Neural cell (in vitro differentiated cells): ENCODE results near the gene MT3. TPM values are rescaled to one million over a fixed set of nuclear protein-coding genes. Genes with fewer than 3 reads are reported as not detected.

Source experiments
- H2AFZ ChIP-seq: fragments of 200-600, 300-800 bp; sonication (generic), shearing (Covaris generic); 2 replicates; pipeline ENCODE4 v1.6.0; 2014; ENCODE audit warnings: low read depth, mild to moderate bottlenecking, antibody characterized with exemption, low read length, moderate library complexity
- H3F3A ChIP-seq: fragments of 200-600 bp; shearing (Covaris generic); 2 replicates; pipeline ENCODE4 v1.6.1; 2016; ENCODE audit warnings: mild to moderate bottlenecking, moderate library complexity, mixed read lengths, antibody characterized with exemption, low read length; ENCODE audit not compliant: insufficient read depth, poor library complexity, severe bottlenecking
- H3K27ac ChIP-seq: fragments of 200-600, 300-800 bp; sonication (generic), shearing (Covaris generic); 2 replicates; pipeline ENCODE4 v1.5.1; 2014; ENCODE audit warnings: mild to moderate bottlenecking, low read length, moderate library complexity
- H3K27me3 ChIP-seq: fragments of 300-800, 200-600 bp; sonication (generic), shearing (Covaris generic); 2 replicates; pipeline ENCODE4 v1.6.0; 2014; ENCODE audit warnings: mild to moderate bottlenecking, low read depth, low read length, moderate library complexity; ENCODE audit not compliant: insufficient read depth
- H3K36me3 ChIP-seq: fragments of 300-800, 200-600 bp; sonication (generic), shearing (Covaris generic); 2 replicates; pipeline ENCODE4 v1.5.1; 2014; ENCODE audit warnings: mild to moderate bottlenecking, antibody characterized with exemption, low read length, moderate library complexity; ENCODE audit not compliant: insufficient read depth
- H3K4me2 ChIP-seq: fragments of 300-800, 200-600 bp; sonication (generic), shearing (Covaris generic); 2 replicates; pipeline ENCODE4 v1.6.0; 2014; ENCODE audit warnings: mild to moderate bottlenecking, low read length
- H3K4me3 ChIP-seq: fragments of 300-800, 200-600 bp; sonication (generic), shearing (Covaris generic); 2 replicates; pipeline ENCODE4 v1.5.1; 2014; ENCODE audit warnings: mild to moderate bottlenecking, low read length, moderate library complexity
- H3K79me2 ChIP-seq: fragments of 200-600 bp; shearing (Covaris generic); replicated peaks from 2 replicates; pipeline ENCODE4 v1.6.0; 2014; ENCODE audit warnings: mild to moderate bottlenecking, low read length, moderate library complexity; ENCODE audit not compliant: insufficient read depth
- H3K9ac ChIP-seq: fragments of 300-800, 200-600 bp; sonication (generic), shearing (Covaris generic); 2 replicates; pipeline ENCODE4 v1.6.1; 2016; ENCODE audit warnings: mild to moderate bottlenecking, low read length, mixed read lengths
- H3K9me2 ChIP-seq: fragments of 200-600 bp; shearing (Covaris generic); 2 replicates; pipeline ENCODE4 v1.6.1; 2016; ENCODE audit warnings: mild to moderate bottlenecking, low read length, mixed read lengths; ENCODE audit not compliant: insufficient read depth
- H3K9me3 ChIP-seq: fragments of 200-600, 300-800 bp; sonication (generic), shearing (Covaris generic); 2 replicates; pipeline ENCODE4 v1.6.1; 2016; ENCODE audit warnings: mild to moderate bottlenecking, mixed run types, low read length, moderate library complexity, mixed read lengths
- H4K20me1 ChIP-seq: fragments of 200-600 bp; shearing (Covaris generic); 2 replicates; pipeline ENCODE4 v1.6.1; 2016; ENCODE audit warnings: mild to moderate bottlenecking, mixed run types; ENCODE audit not compliant: insufficient read depth
- EP300 ChIP-seq: fragments of 450-650 bp; conservative IDR thresholded peaks from 2 replicates; pipeline ENCODE4 v1.6.1; 2014; ENCODE audit warnings: antibody characterized with exemption, mild to moderate bottlenecking, moderate library complexity; ENCODE audit not compliant: poor library complexity, severe bottlenecking
- EZH2 ChIP-seq: fragments of 200-600, 300-800 bp; shearing (Covaris generic), sonication (generic); IDR thresholded peaks from 2 replicates; pipeline ENCODE4 v1.6.1; 2014; ENCODE audit warnings: antibody characterized with exemption, low read length, borderline replicate concordance, mild to moderate bottlenecking; ENCODE audit not compliant: insufficient read depth, poor library complexity, severe bottlenecking
- MXI1 ChIP-seq: fragments of 450-650 bp; conservative IDR thresholded peaks from 2 replicates; pipeline ENCODE4 v1.6.1; 2014; ENCODE audit warnings: antibody characterized with exemption, mild to moderate bottlenecking; ENCODE audit not compliant: poor library complexity, severe bottlenecking
- POLR2AphosphoS5 ChIP-seq: IDR thresholded peaks from 2 replicates; pipeline ENCODE4 v1.6.1; 2012
- RAD21 ChIP-seq: fragments of 450-650 bp; conservative IDR thresholded peaks from 2 replicates; pipeline ENCODE4 v1.6.1; 2014; ENCODE audit warnings: antibody characterized with exemption, mild to moderate bottlenecking, moderate library complexity
- REST ChIP-seq: IDR thresholded peaks from 2 replicates; pipeline ENCODE4 v1.6.1; 2012; ENCODE audit warnings: borderline replicate concordance
- SMC3 ChIP-seq: fragments of 450-650 bp; conservative IDR thresholded peaks from 2 replicates; pipeline ENCODE4 v1.6.1; 2014; ENCODE audit warnings: antibody characterized with exemption, mild to moderate bottlenecking, moderate library complexity; ENCODE audit not compliant: poor library complexity
- TAF1 ChIP-seq: IDR thresholded peaks from 2 replicates; pipeline ENCODE4 v1.6.1; 2012; ENCODE audit warnings: low read depth
- polyA plus RNA-seq: library from polyadenylated mRNA; depleted of rRNA; stranded (reverse); fragments of >200 nt; gene quantifications from 2 replicates; pipeline ENCODE4 v1.2.3, GENCODE V29; 2014
- TF ChIP-seq, protein P1 (sequence below): fragments of 450-650 bp; IDR thresholded peaks from 2 replicates; pipeline ENCODE4 v1.5.1; 2014; ENCODE audit warnings: antibody characterized with exemption, mild to moderate bottlenecking, moderate library complexity; ENCODE audit not compliant: poor library complexity, severe bottlenecking

The MT3 gene
- polyA plus RNA-seq, 1 donor from 2014 or later, result 1.9 TPM

GRCh38 chr16:56629531-56629930 lies 40.2 kb downstream of the MT3 start:
- Histone ChIP-seq H3K9me3 (no peaks in the 10 kb centered on the region), H3K4me2 (no peak overlapping the region), H3K4me3 (no peak overlapping the region), H3K79me2 (no peaks in the 10 kb centered on the region), H2AFZ (no peak overlapping the region), H3K36me3 (no peaks in the 10 kb centered on the region), H3K27ac (no peak overlapping the region), H3K9ac (no peak overlapping the region), H4K20me1 (no peaks in the 10 kb centered on the region), H3K27me3 (peaks cover 96% of the 10 kb centered on the region), H3F3A (no peaks in the 10 kb centered on the region), H3K9me2 (no peaks in the 10 kb centered on the region)
- TF ChIP-seq SMC3 (no peak), MXI1 (no peak), EP300 (no peak)
- TF ChIP-seq, protein P1, sequence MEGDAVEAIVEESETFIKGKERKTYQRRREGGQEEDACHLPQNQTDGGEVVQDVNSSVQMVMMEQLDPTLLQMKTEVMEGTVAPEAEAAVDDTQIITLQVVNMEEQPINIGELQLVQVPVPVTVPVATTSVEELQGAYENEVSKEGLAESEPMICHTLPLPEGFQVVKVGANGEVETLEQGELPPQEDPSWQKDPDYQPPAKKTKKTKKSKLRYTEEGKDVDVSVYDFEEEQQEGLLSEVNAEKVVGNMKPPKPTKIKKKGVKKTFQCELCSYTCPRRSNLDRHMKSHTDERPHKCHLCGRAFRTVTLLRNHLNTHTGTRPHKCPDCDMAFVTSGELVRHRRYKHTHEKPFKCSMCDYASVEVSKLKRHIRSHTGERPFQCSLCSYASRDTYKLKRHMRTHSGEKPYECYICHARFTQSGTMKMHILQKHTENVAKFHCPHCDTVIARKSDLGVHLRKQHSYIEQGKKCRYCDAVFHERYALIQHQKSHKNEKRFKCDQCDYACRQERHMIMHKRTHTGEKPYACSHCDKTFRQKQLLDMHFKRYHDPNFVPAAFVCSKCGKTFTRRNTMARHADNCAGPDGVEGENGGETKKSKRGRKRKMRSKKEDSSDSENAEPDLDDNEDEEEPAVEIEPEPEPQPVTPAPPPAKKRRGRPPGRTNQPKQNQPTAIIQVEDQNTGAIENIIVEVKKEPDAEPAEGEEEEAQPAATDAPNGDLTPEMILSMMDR, result no peak

GRCh38 chr16:56630134-56630533 lies 40.8 kb downstream of the MT3 start:
- no peak overlapping the region for H3K27ac ChIP-seq
- H4K20me1 ChIP-seq, result no peaks in the 10 kb centered on the region
- H3F3A ChIP-seq, result no peaks in the 10 kb centered on the region
- no peaks in the 10 kb centered on the region for H3K36me3 ChIP-seq
- H3K9me3 ChIP-seq, result no peaks in the 10 kb centered on the region
- H3K4me3 ChIP-seq, result no peak overlapping the region
- H3K27me3 ChIP-seq, result peaks cover 96% of the 10 kb centered on the region
- no peaks in the 10 kb centered on the region for H3K9me2 ChIP-seq
- no peak overlapping the region for H3K4me2 ChIP-seq
- H3K9ac ChIP-seq, result no peak overlapping the region
- no peaks in the 10 kb centered on the region for H3K79me2 ChIP-seq
- no peak overlapping the region for H2AFZ ChIP-seq
- no peak for TF ChIP-seq RAD21
- TF ChIP-seq, protein P1, result no peak
- no peak for TF ChIP-seq POLR2AphosphoS5
- no peak for TF ChIP-seq EZH2
- TF ChIP-seq TAF1, result no peak
- TF ChIP-seq SMC3, result no peak
- TF ChIP-seq MXI1, result no peak
- TF ChIP-seq EP300, result no peak
- TF ChIP-seq REST, result no peak
